Parathyroid adenoma (tissue), 2 donors: ENCODE results near the gene ZMPSTE24.

Source experiments
- H2AFZ ChIP-seq: fragments of 300-600 bp; sonication (generic); one replicate; pipeline ENCODE4 v1.7.0; 2017; ENCODE audit warnings: antibody characterized with exemption, mild to moderate bottlenecking
- H3K27ac ChIP-seq: fragments of 300-600 bp; sonication (generic); one replicate; pipeline ENCODE4 v1.7.0; 2017
- H3K27me3 ChIP-seq: fragments of 300-600 bp; sonication (generic); one replicate; pipeline ENCODE4 v1.7.0; 2017; ENCODE audit warnings: low read length; ENCODE audit not compliant: control insufficient read depth, insufficient read depth
- H3K36me3 ChIP-seq: fragments of 300-600 bp; sonication (generic); one replicate; pipeline ENCODE4 v1.7.0; 2017; ENCODE audit warnings: low read length; ENCODE audit not compliant: control insufficient read depth, insufficient read depth
- H3K4me1 ChIP-seq: fragments of 300-600 bp; sonication (generic); one replicate; pipeline ENCODE4 v1.7.0; 2017; ENCODE audit warnings: control low read depth
- H3K4me2 ChIP-seq: fragments of 300-600 bp; sonication (generic); one replicate; pipeline ENCODE4 v1.7.0; 2017; ENCODE audit warnings: low read length
- H3K4me3 ChIP-seq: fragments of 300-600 bp; sonication (generic); one replicate; pipeline ENCODE4 v1.7.0; 2017; ENCODE audit warnings: low read depth, low read length
- H3K79me2 ChIP-seq: fragments of 300-600 bp; sonication (generic); one replicate; pipeline ENCODE4 v1.7.0; 2017; ENCODE audit warnings: control low read depth
- H3K9ac ChIP-seq: fragments of 300-600 bp; sonication (generic); one replicate; pipeline ENCODE4 v1.7.0; 2017; ENCODE audit warnings: mild to moderate bottlenecking
- H3K9me3 ChIP-seq: fragments of 300-600 bp; sonication (generic); one replicate; pipeline ENCODE4 v1.7.0; 2017; ENCODE audit warnings: low read length; ENCODE audit not compliant: control insufficient read depth
- CTCF ChIP-seq: fragments of 300-600 bp; sonication (generic); IDR thresholded peaks from one replicate; pipeline ENCODE4 v1.7.0; 2017; ENCODE audit warnings: antibody characterized with exemption, mild to moderate bottlenecking
- donor health status: primary hyperparathyroidism.

Gene ZMPSTE24

GRCh38 chr1:40312238-40313205 is 54.5 kb downstream of the ZMPSTE24 start:
- no peak for TF ChIP-seq CTCF
- Histone ChIP-seq H3K9me3 (no peaks in the 10 kb centered on the region), H3K27ac (no peak overlapping the region), H2AFZ (no peak overlapping the region), H3K9ac (no peak overlapping the region), H3K4me2 (no peak overlapping the region), H3K36me3 (no peaks in the 10 kb centered on the region), H3K4me3 (no peak overlapping the region), H3K27me3 (no peaks in the 10 kb centered on the region), H3K79me2 (no peaks in the 10 kb centered on the region), H3K4me1 (no peaks in the 10 kb centered on the region)

- TF ChIP-seq CTCF: no peak
- Histone ChIP-seq H3K4me1 (no peaks in the 10 kb centered on the region), H3K36me3 (no peaks in the 10 kb centered on the region), H2AFZ (no peak overlapping the region), H3K9me3 (no peaks in the 10 kb centered on the region), H3K79me2 (no peaks in the 10 kb centered on the region), H3K4me2 (no peak overlapping the region), H3K27me3 (peaks cover 4% of the 10 kb centered on the region), H3K9ac (no peak overlapping the region), H3K27ac (no peak overlapping the region), H3K4me3 (no peak overlapping the region)
Observed at GRCh38 chr1:40313329-40313957, 55.4 kb downstream of the ZMPSTE24 start.

GRCh38 chr1:40313958-40314720 is 56.1 kb downstream of the ZMPSTE24 start:
- Histone ChIP-seq H3K79me2 (no peaks in the 10 kb centered on the region), H3K27ac (no peak overlapping the region), H3K4me1 (no peaks in the 10 kb centered on the region), H3K4me3 (no peak overlapping the region), H3K4me2 (no peak overlapping the region), H3K9ac (no peak overlapping the region), H2AFZ (no peak overlapping the region), H3K36me3 (no peaks in the 10 kb centered on the region), H3K27me3 (peaks cover 4% of the 10 kb centered on the region), H3K9me3 (no peaks in the 10 kb centered on the region)
- no peak for TF ChIP-seq CTCF

GRCh38 chr1:40314721-40315238 is 56.7 kb downstream of the ZMPSTE24 start:
- no peak overlapping the region for H3K4me3 ChIP-seq
- no peaks in the 10 kb centered on the region for H3K79me2 ChIP-seq
- H3K36me3 ChIP-seq: no peaks in the 10 kb centered on the region
- no peak for TF ChIP-seq CTCF
- no peaks in the 10 kb centered on the region for H3K9me3 ChIP-seq
- H3K27ac ChIP-seq: no peak overlapping the region
- H3K4me2 ChIP-seq: no peak overlapping the region
- H3K9ac ChIP-seq: no peak overlapping the region
- H2AFZ ChIP-seq: no peak overlapping the region
- H3K4me1 ChIP-seq: no peaks in the 10 kb centered on the region
- H3K27me3 ChIP-seq: peaks cover 4% of the 10 kb centered on the region
